Measurements from ENCODE around the gene CITED1.
A peak's percentile ranks its signal among the peaks of the same experiment; 100 is the strongest.
"Not testable (repeated sequence)": the region's sequence is repeated elsewhere in the genome, so short reads cannot be mapped to it uniquely, and the experiment has no call there.

Gene CITED1

GRCh38 chrX:72305286-72306084 is at the start of gene CITED1:
TSS of gene CITED1 (minus strand) at chrX:72305914. CDS start at chrX:72302869, 3,045 bp downstream.
- DNase-seq, result no peak

- no peak for DNase-seq
These were observed 47.1 kb upstream of the CITED1 start for GRCh38 chrX:72352786-72353185.

GRCh38 chrX:72351606-72352334 is 46.1 kb upstream of the CITED1 start:
- no peak for DNase-seq

- no peak for DNase-seq
These were observed 43.5 kb upstream of the CITED1 start for GRCh38 chrX:72349190-72349589.

- DNase-seq, result no peak
These were observed 42.7 kb upstream of the CITED1 start for GRCh38 chrX:72348247-72348979.

GRCh38 chrX:72347366-72347765 is 41.7 kb upstream of the CITED1 start:
- no peak for DNase-seq

- DNase-seq, result no peak
These were observed 40.7 kb upstream of the CITED1 start for GRCh38 chrX:72346302-72346949.

- no peak for DNase-seq
These were observed 34.9 kb upstream of the CITED1 start for GRCh38 chrX:72340626-72341025.

GRCh38 chrX:72340041-72340440 is 34.3 kb upstream of the CITED1 start:
- no peak for DNase-seq

- no peak for DNase-seq
These were observed 24.4 kb upstream of the CITED1 start for GRCh38 chrX:72330131-72330530.

GRCh38 chrX:72326605-72327300 is 21.0 kb upstream of the CITED1 start:
- no peak for DNase-seq

GRCh38 chrX:72319651-72320050 is 13.9 kb upstream of the CITED1 start:
- not testable (repeated sequence) for DNase-seq

GRCh38 chrX:72317139-72317538 is 11.4 kb upstream of the CITED1 start:
- DNase-seq, result no peak

GRCh38 chrX:72316408-72317110 is 10.8 kb upstream of the CITED1 start:
- peak; percentile 2 to 34 for DNase-seq

- no peak for DNase-seq
These were observed 9.2 kb upstream of the CITED1 start for GRCh38 chrX:72314881-72315280.

- no peak for DNase-seq
These were observed 8.3 kb upstream of the CITED1 start for GRCh38 chrX:72313707-72314641.

- no peak for DNase-seq
These were observed 6.7 kb upstream of the CITED1 start for GRCh38 chrX:72312311-72312940.

GRCh38 chrX:72309297-72310071 is 3.8 kb upstream of the CITED1 start:
- DNase-seq, result no peak

Data from SHP77 (cell line).